GM10266 (cell line): Measurements from ENCODE around the gene DUOXA2.

ENCODE experiments used
- DNase-seq: peaks from one replicate; pipeline ENCODE4 v3.0.0; 2012; ENCODE audit errors: extremely low spot score
- CTCF ChIP-seq: IDR thresholded peaks from 2 replicates; pipeline ENCODE4 v1.5.1; 2012; ENCODE audit warnings: mild to moderate bottlenecking, low read depth; ENCODE audit not compliant: control insufficient read depth, insufficient read depth; ENCODE audit errors: missing control alignments

DUOXA2 gene

GRCh38 chr15:45112143-45112590, 2.0 kb upstream of the DUOXA2 start:
- no peak for TF ChIP-seq CTCF
- peak; percentile 45 for DNase-seq

GRCh38 chr15:45112591-45113379, 1.3 kb upstream of the DUOXA2 start:
- DNase-seq = peak; percentile 30
- TF ChIP-seq CTCF = no peak

GRCh38 chr15:45113380-45113990, 641 bp upstream of the DUOXA2 start:
- no peak for TF ChIP-seq CTCF

GRCh38 chr15:45114751-45115085, 592 bp downstream of the DUOXA2 start:
- DNase-seq = no peak
- no peak for TF ChIP-seq CTCF

More at GRCh38 chr15:45113380-45113990, 641 bp upstream of the DUOXA2 start:
- DNase-seq = peak; percentile 38

- TF ChIP-seq CTCF = no peak
- DNase-seq = no peak
These were observed 1.2 kb downstream of the DUOXA2 start for GRCh38 chr15:45115312-45115820.

GRCh38 chr15:45116006-45116481, 1.9 kb downstream of the DUOXA2 start:
- DNase-seq = no peak
- TF ChIP-seq CTCF = no peak

GRCh38 chr15:45116482-45117307, 2.6 kb downstream of the DUOXA2 start:
- TF ChIP-seq CTCF = no peak

More at GRCh38 chr15:45116482-45117307, 2.6 kb downstream of the DUOXA2 start:
- no peak for DNase-seq
